Neural cell (in vitro differentiated cells): ENCODE results near the gene ZZZ3.

Experiments
- EP300 ChIP-seq: fragments of 450-650 bp; conservative IDR thresholded peaks from 2 replicates; pipeline ENCODE4 v1.6.1; 2014; ENCODE audit warnings: antibody characterized with exemption, mild to moderate bottlenecking, moderate library complexity; ENCODE audit not compliant: poor library complexity, severe bottlenecking
- TAF1 ChIP-seq: IDR thresholded peaks from 2 replicates; pipeline ENCODE4 v1.6.1; 2012; ENCODE audit warnings: low read depth
- TF ChIP-seq, protein P1 (sequence below): fragments of 450-650 bp; IDR thresholded peaks from 2 replicates; pipeline ENCODE4 v1.5.1; 2014; ENCODE audit warnings: antibody characterized with exemption, mild to moderate bottlenecking, moderate library complexity; ENCODE audit not compliant: poor library complexity, severe bottlenecking

DNA sequence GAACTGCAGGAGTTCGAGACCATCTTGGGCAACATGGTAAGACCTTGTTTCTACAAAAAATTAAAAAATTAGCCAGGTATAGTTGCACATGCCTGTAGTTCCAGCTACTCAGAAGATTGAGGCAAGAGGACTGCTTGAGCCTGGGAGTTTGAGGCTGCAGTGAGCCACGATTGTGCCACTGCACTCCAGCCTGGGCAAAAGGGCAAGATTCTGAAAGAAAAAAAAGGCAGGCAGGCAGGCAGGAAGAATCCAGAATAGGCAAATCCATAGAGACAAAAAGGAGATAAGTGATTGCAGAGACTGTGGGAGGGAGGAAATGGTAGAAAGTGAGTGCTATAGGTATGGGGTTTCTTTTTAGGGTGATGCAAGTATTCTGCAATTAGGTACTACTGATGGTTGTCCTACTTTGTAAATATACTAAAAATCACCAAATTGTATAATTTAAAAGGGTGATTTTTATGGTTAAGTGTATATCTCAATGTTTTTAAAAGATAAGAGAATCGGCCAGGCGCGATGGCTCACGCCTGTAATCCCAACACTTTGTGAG, 29.4 kb downstream of the ZZZ3 start:
- TF ChIP-seq, protein P1, sequence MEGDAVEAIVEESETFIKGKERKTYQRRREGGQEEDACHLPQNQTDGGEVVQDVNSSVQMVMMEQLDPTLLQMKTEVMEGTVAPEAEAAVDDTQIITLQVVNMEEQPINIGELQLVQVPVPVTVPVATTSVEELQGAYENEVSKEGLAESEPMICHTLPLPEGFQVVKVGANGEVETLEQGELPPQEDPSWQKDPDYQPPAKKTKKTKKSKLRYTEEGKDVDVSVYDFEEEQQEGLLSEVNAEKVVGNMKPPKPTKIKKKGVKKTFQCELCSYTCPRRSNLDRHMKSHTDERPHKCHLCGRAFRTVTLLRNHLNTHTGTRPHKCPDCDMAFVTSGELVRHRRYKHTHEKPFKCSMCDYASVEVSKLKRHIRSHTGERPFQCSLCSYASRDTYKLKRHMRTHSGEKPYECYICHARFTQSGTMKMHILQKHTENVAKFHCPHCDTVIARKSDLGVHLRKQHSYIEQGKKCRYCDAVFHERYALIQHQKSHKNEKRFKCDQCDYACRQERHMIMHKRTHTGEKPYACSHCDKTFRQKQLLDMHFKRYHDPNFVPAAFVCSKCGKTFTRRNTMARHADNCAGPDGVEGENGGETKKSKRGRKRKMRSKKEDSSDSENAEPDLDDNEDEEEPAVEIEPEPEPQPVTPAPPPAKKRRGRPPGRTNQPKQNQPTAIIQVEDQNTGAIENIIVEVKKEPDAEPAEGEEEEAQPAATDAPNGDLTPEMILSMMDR: no peak
- TF ChIP-seq TAF1: no peak
- TF ChIP-seq EP300: no peak
